AG08395 (cell line): ENCODE data around the gene ZNF276.
"Not testable (repeated sequence)": the region's sequence is repeated elsewhere in the genome, so short reads cannot be mapped to it uniquely, and the experiment has no call there.

ENCODE experiments used
- DNase-seq: peaks from one replicate; pipeline ENCODE4 v3.0.0; 2012; ENCODE audit warnings: mixed read lengths, low spot score

ZNF276 gene

DNA sequence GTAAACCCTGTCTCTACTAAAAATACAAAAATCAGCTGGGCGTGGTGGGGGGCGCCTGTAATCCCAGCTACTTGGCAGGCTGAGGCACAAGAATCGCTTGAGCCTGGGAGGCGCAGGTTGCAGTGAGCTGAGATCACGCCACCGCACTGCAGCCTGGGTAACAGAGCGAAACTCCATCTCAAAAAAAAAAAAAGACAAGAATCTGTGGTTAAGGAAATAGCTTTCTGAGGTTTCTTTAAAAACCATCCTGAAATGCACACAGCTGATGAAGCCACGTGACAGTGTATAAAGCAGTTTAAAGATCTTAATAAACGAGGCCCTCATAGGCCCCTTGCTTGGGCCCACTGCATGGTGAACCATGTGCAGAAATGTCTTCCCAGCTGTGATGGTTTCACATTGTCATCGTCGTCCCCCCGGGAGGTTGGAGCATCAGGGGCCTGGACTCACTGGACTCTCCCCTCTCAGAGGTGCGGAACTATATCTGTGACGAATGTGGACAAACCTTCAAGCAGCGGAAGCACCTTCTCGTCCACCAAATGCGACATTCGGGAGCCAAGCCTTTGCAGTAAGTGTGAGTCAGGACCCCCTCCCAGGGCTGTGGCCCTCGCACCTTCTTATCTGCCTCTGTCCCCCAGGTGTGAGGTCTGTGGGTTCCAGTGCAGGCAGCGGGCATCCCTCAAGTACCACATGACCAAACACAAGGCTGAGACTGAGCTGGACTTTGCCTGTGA, 16.2 kb downstream of the ZNF276 start:
- DNase-seq, result no peak

DNA sequence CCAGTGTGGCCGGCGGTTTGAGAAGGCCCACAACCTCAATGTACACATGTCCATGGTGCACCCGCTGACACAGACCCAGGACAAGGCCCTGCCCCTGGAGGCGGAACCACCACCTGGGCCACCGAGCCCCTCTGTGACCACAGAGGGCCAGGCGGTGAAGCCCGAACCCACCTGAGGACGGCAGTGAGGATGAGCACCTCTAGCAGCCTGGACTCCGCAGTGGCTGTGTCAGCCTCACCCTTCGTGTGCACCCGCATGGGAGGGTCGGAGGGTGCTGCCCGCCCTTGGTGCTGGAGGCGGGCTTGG, 16.7 kb downstream of the ZNF276 start:
- no peak for DNase-seq

DNA sequence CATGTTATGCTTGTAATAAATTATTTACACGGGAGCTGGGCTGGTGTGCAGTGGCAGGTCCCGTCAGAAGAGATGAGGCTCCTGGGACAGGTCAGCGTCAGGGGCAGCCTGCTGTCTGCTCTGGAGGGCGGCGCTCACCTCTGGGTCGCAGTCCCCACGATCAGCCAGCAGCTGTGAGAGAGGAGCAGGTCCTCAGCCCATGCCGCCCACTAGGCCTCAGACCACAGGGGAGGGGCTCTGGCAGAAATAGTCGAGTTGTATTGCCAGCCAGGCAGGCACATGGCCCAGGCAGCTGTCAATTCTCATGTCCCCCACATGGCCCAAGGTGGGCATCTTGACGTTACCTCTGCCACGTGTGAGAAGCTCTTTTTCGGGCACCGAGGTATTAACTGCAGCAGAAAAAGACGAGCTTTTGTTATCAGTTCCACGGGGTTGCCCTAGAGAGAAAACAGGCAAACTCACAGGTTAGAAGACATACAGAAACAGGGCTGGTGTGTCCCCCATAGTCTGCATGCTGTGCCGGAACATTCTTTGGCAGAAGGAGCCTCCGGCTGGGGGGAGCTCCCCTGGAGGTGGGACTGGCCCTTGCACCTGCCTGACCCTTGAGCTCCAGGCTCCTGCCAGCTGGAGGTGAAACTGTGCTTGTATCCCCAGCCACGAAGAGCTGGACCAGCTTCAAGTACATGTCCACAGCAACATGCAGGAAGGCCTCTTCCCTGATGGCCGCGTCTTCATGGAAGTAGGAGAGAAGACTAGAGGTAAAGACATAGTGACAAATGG, 17.4 kb downstream of the ZNF276 start:
- no peak for DNase-seq

DNA sequence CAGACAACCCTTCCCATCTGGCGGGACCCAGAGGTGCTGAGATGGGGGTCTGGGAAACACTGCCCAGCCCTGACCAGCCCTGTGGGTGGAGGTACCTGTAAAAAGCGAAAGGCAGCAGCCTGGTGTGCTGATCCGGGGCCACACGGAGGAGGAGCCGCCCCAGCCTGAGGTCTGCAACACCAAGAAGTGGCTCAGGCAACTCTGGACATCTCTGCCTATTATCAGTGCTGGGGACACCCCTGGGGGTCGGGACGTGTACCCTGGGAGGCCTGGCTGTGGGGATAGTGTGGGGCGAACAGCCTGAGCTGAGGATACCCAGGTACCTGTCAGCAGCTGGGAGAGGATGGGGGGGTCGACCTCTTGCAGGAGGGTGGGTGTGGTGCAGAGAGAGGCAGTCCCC, 18.0 kb downstream of the ZNF276 start:
- no peak for DNase-seq

DNA sequence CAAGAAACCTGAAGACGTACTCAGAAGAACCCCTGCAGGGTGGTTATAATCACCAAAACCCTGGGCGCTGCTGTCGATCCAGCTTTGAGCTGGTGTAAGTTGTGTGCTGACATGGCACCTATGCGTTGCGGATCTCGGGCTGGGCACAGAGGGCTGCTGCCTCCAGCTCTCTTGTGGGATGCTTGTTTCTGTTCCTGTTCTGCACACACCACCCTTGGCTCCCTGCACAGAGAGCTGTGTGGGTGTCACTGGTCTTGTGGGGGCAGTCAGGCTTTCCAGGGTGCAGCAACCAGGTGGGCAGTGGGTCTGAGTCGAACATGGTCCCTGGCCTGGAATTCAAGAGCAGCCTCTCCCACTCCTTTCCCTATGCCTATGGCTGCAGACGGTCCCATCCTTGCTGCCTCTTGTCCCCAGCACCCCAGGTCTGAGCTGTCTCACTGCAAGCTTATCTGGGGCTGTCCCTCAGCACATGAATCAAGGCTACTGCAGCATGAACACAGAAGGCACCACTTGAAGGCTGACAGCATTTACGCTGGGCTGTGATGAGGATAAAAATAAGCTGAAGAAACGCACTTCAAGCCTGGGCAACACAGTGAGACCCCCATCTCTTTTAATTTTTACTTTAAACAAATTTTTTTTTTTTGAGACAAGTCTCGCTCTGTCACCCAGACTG, 20.1 kb downstream of the ZNF276 start:
- DNase-seq, result no peak

DNA sequence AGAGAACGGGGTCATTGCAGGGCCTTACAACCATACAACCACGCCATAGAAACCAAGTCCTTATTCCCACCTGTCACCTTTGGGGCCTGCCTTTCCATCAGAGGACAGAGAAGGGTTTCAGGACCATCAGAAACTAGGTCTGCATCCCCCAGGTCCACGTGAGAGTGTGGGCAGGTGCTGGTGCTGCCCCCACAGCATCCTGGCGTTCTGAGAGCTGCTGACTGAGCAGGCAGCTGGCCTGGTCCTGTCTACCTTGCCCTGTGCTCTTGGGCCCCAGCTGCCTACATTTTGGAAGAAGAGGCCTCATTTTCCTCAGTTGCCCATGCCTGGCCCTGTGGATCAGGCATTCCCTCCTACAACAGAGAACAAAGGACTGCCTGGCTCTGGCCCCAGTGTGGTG, 21.6 kb downstream of the ZNF276 start:
- DNase-seq, result no peak

DNA sequence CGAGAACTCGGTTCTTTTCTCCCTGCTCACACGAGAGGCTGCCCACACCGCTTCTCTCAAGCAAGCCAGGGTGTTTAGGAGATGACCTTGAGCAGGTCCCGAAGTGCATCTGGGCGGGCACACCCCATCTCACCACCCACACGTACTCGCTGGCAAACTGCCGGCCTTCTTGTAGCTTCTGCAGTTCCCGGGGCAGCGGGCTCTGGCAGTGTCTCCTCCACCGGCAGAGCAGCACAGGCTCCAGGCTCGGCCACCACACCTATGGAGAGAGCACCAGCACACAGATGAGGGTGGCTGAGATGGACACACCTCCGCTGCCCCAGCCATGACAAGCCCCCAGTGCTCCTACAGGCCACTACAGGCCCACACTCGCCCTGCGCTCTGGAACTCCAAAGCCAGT, 23.5 kb downstream of the ZNF276 start:
- DNase-seq, result no peak

DNA sequence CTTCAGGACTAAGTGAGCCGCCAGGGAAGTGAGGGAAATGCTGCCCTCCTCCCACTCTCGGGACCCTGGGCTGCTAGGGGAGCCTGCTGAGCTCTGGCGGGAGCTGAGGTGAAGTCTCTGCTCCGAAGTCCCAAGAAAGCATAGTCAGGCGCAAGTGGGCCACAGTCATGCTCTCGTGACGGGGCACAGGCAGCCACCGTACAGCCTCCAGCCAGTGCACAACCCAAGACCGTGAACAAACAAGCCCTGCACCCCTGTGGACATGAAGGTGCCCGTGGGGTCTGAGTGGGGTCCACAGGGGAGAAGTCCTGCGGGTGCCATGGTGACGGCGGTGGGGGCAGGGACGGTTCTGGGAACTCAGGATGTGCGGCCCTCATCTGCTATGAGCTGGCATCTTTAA, 24.7 kb downstream of the ZNF276 start:
- no peak for DNase-seq

DNA sequence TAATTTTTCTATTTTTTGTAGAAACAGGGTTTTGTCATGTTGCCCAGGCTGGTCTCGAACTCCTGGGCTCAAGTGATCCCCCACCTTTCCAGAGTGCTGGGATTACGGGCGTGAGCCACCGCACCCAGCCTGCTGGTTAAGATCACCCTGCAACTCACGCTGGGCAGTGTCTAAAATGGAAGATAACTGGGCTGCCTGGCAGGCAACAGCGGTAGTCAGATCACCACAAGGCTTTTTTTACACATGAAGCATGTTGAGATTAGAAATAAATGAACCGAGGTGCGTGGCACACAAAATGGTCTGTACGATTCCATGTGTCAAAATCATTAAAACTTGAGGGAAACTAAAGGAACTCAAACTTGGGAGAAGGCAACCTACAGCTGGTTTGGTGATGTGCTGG, 26.7 kb downstream of the ZNF276 start:
- DNase-seq, result no peak

DNA sequence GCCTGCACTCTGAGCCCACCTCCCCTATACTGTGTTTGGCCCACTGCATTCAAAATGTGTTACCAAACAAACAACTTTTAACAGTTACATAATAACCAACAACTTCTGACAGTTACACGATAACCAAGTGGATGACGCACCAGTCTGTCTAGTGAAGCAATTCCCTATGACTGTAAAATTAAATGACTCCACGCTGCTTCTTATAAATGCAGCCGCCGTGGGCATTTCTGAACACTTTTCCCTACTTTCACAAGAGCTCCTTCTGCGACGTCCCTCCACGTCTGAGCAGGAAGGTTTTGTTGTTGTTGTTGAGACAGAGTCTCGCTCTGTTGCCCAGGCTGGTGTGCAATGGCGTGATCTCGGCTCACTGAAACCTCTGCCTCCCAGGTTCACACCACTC, 27.6 kb downstream of the ZNF276 start:
- no peak for DNase-seq

DNA sequence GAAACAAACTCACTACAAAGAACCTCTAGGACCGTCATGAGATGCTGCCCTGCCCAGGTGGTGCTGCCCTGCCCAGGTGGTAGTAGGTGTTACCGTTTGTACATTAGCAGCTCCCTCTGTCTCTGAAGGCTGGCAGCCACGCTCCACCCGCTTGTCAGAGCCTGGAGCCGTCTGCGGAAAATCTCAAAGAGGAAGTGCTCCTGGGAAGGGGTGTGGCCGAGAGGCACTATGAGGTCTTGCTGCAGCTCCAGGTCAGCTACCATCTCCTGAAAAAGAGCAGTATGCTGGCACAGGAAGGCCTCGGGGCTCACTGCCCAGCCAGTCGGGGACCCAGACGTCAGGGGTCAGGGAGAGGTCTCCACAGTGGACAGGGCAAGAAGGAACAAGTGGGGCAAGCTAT, 28.3 kb downstream of the ZNF276 start:
- DNase-seq, result no peak

DNA sequence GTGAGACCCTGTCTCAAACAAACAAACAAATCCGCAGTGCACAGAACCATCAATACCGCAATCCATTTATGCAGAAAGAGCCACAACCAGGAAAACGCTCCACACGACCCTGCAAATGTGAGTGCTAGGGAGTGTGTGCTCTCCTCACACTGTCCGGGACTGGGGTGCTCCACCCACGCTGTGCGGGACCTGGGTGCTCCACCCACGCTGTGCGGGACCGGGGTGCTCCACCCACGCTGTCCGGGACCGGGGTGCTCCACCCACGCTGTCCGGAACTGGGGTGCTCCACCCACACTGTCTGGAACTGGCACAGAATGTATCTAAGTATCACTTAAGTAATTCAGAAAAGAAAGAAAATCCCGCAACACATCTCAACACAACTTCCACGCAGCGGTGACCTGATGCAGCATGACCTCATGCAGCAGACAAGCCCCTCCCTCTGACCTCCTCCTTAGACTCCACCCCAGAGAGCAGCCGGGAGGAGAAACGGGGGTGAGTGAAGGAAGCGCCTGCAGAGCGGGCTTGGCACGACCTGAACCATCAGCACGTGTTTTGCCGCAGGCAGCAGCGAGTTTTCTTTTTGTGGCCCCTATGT, 38.5 kb downstream of the ZNF276 start:
- DNase-seq, result no peak

DNA sequence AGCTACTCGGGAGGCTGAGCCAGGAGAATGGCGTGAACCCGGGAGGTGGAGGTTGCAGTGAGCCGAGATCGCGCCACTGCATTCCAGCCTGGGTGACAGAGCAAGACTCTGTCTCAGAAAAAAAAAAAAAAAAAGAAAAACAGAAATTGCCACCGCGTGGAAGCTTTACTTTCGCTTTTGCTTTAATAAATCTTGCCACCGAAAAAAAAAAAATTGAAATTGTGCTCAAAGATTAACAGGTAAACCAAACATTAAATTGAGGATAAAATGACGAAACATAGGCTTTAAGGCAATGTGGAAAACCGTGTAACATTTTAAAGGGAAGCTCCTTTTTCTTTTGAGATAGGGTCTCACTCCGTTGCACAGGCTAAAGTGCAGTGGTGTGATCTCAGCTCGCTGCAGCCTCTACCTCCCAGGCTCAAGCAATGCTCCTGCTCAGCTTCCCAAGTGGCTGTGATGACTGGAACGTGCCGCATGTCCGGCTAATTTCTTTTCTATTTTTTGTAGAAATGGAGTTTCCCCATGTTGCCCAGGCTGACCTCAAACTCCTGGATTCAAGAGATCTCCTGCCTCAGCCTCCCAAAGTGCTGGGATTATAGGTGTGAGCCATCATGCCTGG, 40.1 kb downstream of the ZNF276 start:
- DNase-seq, result no peak

DNA sequence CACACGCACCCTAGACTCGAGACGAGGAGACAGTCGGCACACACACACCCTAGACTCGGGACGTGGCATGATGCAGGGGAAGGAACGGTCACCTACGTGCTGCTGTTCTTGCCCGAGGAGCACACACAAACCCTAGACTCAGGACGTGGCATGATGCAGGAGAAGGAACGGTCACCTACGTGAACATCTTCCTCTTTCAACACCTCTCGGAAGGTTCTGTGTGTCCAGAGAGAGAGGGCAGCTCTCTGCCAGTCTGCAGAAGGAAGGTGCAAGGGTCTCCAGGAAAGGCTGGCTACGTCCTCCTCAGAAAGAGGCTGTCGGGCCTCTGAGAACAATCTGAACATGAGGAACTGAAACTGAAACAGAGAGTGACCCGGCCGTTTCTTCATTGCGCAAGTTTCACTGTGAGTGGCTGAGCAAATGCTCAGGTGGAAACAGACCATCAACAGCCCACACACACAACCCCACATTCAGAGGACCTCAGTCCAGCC, 43.4 kb downstream of the ZNF276 start:
- no peak for DNase-seq

DNA sequence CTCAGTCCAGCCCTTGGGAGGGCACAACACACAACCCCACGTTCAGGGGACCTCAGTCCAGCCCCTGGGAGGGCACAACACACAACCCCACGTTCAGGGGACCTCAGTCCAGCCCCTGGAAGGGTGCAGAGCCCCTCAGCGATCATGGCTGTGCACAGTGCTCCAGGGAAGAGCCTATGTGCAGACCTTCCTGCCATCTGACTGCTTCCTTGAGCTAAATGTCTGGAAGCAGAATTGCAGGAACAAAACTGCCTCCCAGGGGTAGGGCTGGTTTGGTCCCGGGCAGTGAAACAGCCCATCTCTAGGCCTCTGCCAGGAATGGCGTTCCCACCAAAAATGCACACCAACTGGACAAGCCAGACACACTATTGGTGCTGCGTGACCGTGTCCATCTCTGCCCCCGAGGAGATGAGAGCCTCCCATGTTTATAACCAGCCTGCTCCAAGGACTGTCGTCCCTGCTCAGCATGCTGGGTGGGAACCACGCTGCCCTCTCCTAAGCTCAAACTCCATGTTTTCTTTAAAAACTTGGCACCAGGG, 44.0 kb downstream of the ZNF276 start:
- no peak for DNase-seq

DNA sequence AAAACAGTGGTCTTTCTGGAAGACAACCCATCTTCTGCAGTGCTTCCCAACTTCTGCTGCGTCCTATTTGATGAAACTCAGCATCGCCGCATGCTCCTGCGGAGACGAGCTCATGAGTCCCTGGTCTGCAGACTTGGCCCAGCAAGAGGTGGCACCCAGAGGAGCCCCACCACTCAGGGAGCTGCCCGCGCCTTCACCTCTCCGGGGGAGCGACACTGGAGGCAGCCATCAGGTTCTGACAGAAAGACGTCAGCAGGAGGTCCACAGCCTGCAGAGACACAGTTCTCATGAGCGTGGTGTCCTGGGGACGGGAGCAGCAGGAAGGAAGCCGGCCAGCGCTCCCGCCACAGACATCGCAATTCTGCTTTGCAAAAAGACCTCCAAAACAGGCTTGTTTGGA, 49.0 kb downstream of the ZNF276 start:
- DNase-seq, result no peak

DNA sequence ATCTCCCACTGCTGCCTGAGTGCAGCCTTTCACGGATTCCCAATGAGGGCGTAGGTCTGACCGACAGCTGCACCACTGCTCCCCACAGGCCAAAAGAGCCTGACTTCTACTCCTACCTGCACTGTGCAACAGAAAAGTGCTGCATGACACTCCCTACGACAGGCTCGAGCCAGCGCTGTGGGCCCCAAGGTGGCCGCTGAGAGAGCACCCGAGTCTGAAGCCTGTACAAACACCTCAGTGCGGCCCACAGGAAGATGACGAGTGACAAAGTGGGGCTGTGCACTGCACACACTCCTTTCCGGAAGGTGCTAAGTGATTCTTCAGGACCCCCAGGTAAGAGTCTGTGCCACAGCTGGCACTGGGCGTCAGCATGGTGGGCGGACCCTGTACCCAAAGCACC, 53.9 kb downstream of the ZNF276 start:
- no peak for DNase-seq

DNA sequence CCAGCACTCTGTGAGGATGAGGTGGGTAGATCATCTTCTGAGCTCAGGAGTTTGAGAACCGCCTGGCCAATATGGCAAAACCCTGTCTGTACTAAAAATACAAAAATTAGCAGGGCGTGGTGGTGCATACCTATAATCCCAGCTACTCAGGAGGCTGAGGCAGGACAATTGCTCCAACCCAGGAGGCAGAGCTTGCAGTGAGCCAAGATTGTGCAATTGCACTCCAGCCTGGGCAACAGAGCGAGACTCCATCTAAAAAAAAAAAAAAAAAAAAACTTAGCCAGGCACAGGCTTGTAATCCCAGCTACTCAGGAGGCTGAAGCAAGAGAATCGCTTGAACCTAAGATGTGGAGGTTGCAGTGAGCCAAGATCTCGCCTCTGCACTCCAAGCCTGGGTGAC, 56.9 kb downstream of the ZNF276 start:
- DNase-seq, result not testable (repeated sequence)

DNA sequence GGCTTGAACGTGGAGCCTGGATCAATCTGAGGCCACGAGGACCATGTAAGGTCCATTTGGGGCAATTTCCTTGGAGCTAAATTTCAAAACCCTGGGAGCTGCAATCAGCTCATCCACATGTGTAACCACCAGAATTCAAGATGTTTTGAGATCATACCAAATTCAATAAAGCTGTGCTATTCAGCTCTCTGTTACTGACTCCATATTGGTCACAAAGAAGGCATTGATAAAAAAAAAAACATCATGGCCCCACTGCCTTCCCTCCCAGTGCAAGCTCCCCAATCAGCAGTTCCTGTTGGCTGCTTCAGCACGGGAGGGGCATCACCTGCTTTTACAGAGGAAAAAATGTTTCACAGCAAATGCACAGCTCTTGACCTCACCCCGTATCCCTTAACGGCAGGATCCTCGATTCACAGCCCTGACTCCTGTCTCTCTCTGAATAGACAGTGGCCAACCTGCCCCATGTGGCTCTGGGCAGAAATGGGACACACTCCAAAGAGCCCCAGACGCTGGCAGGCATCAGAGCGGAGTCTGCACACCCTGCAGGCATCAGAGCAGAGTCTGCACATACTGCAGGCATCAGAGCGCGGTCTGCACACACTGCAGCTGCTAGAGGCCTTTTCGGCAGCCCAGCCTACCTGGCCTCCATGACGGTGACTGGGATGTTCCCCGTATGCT, 58.0 kb downstream of the ZNF276 start:
- no peak for DNase-seq

DNA sequence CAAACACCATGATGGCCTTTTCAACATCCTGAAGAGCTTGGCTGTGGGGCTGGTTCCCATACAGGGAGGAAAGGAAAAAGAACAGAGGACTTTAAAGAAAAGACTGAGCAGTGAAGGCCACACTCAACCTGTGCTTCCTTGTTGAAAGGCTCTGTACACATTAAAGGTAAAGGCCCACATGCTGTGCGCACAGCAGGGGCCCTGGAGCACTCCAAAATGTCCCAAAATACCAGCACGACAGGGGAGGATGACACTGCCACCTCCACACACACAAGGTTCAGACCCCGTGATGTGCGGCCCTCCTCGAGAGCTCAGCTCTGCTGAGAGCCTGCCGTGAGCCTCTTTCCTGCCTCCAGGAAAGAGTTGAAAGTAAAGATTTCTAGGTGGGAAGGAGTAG, 58.6 kb downstream of the ZNF276 start:
- DNase-seq, result no peak

DNA sequence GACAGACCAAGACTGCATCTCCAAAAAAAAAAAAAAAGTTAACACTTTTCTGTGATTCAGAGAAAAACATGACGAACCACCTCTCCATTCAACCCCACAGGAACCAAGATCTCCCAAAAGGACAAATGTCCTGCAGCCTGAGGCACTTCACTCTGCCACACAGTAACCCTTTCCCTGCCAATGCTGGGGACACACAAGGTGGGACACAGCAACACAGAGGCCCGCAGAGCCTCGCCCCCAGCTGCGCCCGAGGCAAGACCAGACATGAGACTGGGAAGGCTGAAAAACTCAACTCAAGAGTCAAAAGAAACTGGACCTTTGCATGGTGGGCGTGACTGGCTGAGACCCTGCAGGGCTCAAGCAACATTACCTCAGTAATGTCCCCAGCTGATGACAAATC, 61.2 kb downstream of the ZNF276 start:
- DNase-seq, result no peak

DNA sequence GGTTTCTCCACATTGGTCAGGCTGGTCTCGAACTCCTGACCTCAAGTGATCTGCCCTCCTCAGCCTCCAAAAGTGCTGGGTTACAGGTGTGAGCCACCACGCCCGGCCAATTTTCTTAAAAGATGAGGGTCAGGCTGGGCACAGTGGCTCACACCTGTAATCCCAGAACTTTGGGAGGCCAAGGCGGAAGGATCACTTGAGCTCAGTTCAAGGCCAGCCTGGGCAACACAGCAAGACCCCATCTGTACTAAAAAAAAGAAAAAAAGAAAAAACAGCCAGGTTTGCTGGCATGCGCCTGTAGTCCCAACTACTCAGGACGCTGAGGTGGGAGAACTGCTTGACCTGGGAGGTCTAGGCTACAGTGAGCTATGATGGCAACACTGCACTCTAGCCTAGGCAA, 62.6 kb downstream of the ZNF276 start:
- not testable (repeated sequence) for DNase-seq
